COLO829 (cell line): Measurements from ENCODE around the gene FHAD1.

Experiments used
- DNase-seq: peaks from one replicate; pipeline ENCODE4 v3.0.0; 2012; ENCODE audit warnings: low spot score

The FHAD1 gene

DNA sequence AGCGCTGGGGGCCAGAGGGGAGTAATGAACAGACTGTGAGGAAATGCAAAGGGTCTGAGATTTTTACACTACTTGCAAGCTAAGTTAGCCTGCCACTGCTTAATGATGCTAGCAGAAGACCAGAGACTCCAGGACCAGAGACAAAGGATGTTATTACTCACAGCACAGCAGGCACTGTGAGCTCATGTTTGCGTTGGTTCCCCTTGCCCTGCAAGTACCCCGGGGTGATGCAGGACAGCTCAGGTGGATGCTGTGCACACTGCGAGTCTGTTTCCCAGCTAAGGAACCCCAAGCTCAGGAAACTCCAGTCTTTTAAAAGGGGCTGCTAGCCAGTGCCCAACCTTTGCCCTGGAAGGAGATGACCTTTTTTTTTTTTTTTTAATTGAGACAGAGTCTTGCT lies 1.2 kb downstream of the FHAD1 start:
- no peak for DNase-seq

DNA sequence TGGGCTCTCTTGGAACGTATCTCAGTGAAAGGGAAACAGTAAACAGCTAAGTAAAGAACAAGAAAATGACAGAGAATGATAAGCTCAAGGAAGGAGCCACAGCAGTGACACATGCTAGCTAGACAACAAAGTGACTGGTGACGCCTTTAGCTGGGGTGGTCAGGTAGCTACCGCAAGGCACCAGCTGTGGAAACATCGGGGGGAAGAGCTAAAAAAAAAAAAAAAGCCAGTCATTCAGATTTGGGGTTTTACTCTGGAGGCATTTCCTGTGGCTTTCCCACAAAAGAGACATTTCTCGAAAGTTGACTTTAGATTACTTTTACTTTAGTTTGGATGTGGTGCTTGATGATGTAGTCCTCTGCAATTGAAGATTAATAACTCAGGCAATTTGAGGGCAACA lies 2.1 kb downstream of the FHAD1 start:
- DNase-seq = no peak

DNA sequence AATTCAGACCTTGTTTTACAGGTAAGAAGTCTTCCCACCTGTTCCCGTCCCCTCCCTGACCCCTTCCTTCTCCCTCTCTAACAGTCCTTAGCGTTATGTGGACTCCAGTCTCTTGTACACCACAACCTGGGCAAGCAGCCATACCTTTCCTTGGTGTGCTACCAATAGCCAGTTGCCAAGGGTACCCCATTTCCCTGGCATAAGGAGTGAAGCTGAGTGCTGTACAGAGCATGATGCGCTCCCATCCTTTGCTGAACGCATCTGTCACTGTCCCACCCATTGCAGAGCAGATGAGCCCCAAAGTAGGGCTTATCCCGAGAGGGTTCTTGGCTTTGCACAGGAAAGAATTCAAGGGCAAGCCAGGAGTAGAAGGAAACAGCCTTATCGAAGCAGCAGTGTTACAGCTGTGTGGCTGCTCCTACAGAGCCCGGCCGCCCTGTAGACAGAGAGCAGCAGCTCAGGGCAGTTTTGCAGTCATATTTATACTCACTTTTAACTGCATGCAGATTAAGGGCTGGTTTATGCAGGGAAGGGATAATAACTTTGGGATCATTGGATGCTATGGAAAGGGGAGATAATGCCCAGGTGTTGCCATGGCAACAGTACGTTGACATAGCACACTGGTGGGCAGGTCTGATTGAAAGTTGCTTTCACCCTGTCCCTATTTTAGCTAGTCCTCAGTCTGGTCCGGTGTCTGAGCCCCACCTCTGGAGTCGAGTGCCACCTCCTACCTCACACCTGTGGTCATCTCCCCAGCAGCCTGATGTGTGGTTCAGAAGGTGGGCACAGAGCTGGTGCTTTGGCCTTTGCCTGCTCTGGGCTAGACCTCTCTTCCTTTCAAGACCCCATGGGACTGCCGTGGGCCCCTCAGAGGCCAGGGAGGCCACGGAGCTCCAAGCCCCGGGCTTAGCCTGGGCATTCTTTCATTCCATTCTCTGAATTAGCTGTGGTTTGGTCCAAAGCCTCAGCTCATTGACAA lies 5.1 kb downstream of the FHAD1 start:
- no peak for DNase-seq

DNA sequence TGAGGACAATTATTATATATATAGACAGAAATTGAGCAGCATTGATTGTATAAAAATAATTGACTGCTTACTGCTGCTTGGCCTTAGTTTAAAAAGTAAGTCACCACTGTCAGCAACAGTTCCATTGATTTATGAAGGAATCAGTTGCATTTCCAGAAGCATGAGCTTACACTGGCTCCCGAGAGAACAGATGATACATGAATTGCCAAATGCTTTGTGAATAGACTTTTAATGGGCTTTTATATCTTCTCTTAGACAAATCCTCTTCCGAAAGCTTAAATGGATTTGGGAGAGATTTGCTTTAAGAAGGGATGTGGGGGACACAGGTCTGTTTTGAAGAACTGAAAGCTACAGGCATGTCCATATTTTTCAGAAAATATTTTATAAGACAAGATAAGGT lies 7.5 kb downstream of the FHAD1 start:
- no peak for DNase-seq

DNA sequence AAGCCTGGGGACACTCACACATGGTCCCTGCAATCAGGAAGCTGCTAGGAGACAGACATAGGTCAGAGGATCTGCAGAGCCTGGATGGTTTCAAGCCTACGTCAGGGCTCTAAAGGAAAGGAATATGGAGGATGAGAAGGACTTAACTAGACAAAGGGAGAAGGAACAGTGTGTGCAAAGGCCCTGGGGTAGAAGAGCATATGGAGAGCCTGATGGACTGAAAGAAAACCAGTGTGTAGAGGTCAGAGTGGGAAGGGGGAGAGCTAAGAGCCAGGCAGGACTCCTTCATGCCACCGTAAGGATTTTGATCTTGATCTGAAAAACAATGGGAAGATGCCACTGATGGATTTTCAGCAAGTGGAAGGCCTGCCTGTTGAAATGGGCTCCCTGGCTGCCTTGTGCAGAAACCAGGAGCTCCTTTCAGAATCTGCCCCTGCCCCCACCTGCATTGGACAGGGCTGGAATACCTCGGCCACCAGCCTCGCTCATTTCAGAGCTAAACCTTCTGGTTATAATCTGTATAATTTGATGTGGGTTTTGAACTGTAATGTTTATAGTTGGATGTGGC lies 8.6 kb downstream of the FHAD1 start:
- DNase-seq = no peak

DNA sequence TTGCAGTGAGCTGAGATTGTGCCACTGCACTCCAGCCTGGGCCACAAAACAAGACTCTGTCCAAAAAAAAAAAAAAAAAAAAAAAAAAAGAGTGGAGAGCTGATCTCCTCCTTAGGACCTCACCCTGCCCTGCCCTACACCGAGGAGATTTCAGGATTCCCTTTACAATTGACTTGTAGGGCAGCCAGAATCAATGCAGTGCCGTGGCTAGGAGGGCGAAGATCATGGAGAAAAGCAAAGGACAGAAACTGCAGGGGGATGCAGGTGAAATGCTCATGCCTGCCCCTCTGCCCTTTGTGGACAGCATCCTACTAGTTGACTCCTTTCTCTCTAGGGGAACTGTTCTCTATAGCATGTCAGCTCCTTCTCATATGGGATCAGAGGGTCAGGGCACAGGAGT lies 9.6 kb downstream of the FHAD1 start:
- no peak for DNase-seq

DNA sequence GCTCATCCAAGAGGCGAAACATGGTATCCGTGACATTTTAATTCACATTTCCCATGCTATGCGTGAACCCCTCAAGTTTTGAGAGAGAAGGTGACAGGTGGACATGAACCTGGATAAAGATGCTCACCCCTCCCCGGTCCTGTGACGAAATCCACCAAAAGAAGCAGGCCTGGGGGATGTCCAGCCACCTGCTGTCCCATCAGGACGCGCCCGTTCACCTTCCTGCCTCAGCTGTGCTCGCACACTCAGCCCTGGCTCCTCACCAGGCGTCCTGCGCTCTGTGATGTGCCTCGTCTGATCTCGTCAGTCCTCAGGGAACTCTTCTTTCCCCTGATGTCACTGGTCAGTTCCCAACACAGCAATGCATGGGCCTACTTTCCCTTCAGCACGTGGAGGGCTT lies 10.3 kb downstream of the FHAD1 start:
- no peak for DNase-seq

DNA sequence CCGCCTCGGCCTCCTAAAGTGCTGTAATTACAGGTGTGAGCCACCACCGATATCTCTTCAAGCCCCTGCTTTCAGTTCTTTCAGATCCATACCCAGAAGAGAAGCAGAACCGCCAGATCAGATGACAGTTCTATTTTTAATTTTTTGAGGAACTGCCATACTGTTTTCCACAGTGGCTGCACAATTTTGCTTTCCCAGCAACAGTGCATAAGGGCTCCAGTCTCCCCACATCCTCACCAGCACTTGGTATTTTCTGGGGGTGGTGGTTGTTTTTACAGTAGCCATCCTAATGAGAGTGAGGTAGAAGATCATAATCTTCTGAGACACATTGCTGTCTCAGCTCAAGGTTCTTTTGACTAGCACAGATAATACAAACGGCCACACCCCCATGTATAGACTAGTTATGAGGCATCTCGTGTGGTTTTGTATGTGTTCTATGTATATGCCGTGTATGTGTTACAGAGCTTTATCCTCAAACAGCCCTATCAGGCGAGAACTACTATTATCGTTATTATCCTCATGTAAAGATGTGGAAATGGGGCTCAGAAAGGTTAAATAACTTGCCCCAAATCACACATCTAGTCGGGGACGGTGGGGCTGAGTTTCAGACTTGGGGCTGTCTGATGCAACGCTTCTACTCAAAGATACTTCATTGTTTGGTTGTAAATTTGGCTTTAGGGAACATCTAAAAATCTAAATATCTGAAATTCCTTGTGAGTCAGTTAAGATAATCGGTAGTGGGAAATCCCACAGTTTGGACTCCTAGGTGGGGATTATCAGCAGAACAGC lies 12.0 kb downstream of the FHAD1 start:
- DNase-seq = no peak

DNA sequence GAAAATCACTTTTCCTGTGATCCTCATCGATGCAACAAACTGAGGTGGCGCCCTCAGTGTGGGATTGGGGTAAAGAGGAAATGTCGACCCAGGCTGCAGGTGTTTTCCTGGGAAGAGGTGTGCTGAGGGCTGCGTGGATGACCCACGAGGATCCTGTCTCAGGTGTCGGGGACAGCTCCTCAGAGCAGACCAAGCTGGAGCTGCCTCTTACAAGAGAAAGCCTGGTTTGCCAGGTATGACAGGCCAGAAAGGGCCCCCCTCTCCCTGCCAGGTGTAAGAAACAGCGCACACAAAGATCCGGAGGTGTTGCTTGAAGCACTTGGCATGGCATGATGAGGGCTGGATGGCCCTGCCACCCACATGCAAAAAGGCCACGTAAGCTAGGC lies 12.6 kb downstream of the FHAD1 start:
- no peak for DNase-seq

DNA sequence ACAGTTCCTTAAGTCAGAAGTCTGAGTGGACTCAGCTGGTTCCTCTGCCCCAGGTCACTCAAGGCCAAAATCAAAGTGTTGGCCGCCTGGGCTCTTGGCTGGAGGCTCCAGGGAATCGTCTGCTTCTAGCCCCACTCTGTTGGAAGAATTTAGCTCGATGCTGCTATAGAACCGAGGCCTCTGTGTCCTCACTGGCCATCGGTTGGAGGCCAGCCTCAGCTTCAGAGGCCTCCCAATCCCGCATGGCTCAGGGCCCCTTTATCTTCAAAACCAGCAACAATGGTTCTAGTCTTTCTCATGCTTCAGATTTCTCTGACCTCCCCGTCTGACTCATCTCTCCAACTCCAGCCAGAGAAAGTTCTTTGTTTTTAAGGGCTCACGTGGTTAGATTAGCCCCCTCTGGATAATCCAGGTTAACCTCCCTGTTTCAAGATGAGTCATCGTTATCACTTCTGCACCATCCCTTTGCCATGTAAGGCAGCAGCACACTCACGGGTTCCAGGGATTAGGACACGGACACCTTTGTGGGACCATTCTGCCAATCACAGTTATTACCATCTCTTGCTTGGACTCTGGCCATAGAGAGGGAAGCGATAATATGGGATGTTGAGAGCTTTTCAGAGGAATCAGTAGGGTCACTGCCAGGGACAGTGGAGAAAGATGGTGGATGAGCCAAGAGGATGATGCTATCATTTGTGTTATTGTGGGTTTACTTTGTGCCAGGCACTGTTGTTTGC lies 13.6 kb downstream of the FHAD1 start:
- DNase-seq = peak; percentile 93

DNA sequence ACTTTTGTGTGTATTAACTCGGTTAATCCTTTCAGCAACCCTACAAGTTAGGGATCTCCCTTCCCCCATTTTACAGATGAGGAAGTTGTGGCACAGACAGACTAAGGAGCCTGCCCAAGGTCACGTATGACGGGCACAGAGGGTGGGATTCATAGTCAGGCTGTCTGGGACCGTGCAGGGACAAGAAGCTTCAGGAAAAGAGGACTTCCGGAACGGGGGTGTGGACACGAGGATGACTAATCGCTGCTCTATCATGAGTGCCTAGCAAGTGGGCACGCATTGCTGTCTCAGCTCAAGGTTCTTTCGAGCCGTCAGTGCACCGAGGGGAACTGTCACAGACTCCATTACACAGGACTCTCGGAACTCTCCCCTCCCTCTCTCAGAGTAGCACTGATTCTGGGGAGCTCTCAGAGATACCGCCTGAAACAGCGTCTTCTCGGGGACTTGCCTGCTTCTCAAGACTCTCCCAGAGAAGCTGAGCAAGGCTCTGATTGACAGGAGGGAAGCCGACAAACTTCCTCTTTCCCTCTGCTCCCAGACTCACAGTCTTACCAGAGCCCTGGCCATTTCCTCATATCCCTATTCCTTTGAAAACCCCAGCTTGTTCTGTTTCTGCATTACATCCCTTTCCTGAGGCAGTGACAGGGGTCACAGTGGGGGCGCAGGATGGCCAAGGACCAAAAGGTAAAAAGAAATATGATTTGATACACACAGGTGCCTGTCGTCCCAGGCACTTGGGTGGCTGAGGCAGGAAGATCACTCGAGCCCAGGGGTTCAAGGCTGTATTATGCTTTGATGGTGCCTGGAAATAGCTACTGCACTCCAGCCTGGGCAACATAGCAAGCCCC lies 14.4 kb downstream of the FHAD1 start:
- DNase-seq = peak; percentile 75

DNA sequence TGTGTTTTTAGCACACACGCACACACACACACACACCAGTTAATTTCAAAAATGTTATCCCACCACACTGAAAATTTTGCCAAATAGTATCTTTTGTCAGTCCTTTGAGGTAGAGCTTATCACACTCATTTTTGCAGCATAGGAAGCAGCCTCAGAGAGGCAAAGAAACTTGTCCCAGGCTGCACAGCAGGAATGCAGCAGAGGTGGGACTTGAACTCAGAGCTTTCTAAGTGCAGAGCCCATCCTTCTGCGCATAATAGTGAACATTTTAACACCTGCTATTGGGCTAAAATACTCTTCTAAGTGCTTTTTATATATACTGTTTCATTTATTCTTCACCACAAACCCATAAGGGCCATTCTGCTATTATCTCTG lies 15.0 kb downstream of the FHAD1 start:
- no peak for DNase-seq

DNA sequence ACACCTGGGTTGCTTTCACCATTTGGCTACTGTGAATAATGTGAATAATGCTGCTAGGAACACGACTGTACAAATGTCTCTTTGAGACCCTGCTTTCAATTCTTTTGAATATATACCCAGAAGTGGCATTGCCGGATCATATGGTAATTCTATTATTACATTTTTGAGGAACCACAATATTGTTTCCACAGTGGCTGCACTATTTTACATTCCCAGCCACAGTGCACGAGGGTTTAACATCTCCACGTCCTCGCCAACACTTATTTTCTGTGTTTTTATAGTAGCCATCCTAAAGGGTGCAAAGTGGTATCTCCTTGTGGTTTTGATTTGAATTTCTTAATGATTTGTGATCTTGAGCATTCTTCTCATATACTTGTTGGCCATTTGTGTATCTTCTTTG lies 15.7 kb downstream of the FHAD1 start:
- DNase-seq = no peak

DNA sequence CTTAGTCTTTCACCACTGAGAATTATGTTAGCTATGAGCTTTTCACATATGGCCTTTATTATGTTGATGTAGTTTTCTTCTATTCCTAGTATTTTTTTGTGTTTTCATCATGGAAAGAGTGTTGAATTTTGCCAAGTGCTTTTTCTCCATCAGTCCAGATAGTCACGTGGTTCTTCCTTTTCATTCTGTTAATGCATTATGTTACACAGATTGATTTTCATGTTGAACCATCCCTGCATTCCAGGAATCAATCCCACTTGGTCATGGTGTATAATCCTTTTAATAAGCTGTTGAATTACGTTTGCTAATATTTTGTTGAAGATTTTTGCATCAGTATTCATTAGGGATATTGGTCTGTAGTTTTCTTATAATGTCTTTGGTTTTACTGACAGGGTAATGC lies 17.7 kb downstream of the FHAD1 start:
- DNase-seq = no peak

DNA sequence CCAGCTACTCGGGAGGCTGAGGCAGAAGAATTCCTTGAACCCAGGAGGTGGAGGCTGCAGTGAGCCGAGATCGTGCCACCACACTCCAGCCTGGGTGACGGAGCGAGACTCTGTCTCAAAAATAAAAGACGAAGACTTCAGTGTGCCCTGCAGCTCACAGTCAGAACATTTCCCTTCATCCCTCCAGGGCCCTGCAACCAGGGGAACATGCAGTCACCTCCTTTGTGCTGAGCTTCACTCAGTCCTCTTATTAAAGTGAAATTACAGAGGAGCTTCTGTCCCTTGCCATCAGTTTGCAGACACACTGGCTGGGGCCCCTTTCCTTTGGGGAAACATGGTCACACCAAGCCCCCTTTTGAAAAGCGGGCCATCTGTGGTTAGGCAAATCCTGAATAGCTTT lies 24.2 kb downstream of the FHAD1 start:
- DNase-seq = no peak

DNA sequence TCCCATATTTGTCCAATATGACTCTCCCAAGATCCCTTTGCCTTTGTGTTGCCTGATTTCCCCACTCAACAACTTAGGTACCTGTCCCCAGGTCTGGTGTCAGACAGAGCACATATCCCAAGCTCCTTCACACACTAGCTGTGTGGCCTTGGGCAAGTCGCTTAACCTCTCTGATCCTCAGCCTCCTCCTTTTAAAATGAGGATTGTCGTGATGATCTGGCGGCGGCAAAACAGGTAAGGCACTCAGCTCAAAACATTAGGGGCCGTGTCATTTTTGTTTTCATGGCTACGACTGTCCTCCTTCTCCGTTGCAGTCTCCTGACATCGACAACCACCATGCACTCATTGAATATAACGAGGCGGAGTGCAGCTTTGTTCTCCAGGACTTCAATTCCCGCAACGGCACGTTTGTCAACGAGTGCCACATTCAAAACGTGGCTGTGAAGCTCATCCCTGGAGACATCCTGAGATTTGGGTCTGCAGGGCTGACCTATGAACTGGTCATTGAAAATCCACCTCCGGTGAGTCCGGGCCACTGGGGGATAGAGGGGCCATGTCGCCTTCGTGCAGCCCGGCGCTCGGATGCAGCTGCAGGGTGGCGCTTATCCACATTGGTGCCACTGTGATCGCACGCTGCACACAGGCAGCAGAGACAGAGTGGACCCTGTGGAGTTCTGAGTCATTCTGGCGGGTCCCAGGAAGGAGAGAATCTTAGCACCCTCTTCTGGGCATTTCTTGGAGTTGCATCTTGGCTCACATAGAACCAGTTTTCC lies 25.2 kb downstream of the FHAD1 start:
- DNase-seq = peak; percentile 68

DNA sequence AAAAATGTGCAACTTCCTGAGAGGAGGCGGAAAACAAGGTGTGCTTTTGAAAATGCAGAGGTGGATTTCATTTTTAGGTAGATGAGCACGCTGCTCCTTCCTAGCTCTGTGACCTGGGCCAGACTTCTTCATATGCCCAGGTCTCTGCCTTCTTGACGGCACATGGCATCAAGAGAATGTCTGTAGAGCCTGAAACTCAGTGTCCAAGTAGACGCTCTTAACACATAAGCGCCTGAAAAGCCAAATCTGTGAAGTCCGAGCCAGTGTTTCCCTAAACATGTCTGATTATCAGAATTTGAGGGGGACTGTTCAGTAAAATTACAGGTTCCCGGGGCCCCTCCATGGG lies 25.7 kb downstream of the FHAD1 start:
- DNase-seq = no peak

DNA sequence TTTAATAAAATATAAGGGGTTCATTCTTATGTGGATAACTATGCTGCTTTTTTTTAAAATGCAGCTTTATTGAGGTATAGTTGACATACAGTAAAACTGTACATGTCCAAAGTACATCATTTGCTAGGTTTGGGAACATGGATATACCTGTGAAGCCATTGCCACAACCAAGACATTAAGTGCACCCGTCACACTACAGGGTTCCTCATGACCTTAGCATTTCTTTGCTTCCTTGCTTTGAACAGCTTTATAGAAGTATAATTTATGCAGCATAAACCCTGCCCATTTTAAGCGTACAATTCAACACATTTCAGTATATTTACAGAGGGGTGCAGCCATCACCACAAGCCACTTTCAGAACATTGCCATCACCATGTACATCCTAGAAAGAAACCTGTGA lies 26.3 kb downstream of the FHAD1 start:
- no peak for DNase-seq

DNA sequence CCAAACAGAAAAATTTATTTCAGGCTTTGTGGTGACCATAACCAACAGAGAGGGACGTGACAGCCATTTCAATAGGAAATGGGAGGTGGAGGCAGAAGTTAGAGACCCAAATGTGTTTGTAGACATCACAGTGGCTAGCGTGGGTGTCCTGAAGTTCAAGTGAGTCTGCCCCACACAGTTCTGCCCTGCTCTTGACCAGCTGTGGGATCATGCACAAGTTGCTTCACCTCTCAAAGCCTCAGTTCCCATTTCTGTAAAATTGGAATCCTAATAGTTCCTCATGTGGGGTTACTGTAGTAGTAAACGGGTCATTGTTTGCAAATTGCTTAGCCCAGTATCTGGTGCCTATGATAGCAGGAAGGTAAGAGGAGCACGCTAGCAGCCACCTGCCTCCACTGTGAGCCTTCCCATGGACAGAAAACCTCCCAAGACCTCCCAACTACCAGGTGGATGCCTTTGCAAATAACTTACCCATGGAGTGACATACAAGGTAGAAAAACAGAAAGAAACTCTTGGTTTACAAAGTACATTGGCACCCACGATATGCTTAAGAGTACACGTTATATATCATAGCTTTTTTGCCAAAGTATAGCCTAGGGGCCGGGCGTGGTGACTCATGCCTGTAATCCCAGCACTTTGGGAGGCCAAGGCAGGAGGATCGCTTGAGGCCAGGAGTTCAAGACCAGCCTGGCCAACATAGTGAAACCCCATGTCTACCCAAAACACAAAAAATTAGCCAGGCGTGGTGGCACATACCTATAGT lies 29.1 kb downstream of the FHAD1 start:
- DNase-seq = no peak
